ENCODE results near the gene ULK3.

ULK3 gene

GRCh38 chr15:74822233-74822632, 20.7 kb downstream of the ULK3 start:
- DNase-seq (ENCODE audit: low spot score) = no peak

GRCh38 chr15:74821790-74822158, 21.2 kb downstream of the ULK3 start:
- DNase-seq (ENCODE audit: low spot score) = no peak

- DNase-seq (ENCODE audit: low spot score) = no peak
Measured at GRCh38 chr15:74821091-74821789, 21.7 kb downstream of the ULK3 start.

GRCh38 chr15:74820056-74820455, 22.9 kb downstream of the ULK3 start:
- no peak for DNase-seq (ENCODE audit: low spot score)

GRCh38 chr15:74817370-74817737, 25.6 kb downstream of the ULK3 start:
- peak; percentile 43 for DNase-seq (ENCODE audit: low spot score)

- no peak for DNase-seq (ENCODE audit: low spot score)
Measured at GRCh38 chr15:74816624-74817369, 26.2 kb downstream of the ULK3 start.

GRCh38 chr15:74815961-74816360, 27.0 kb downstream of the ULK3 start:
- DNase-seq (ENCODE audit: low spot score) = no peak

- no peak for DNase-seq (ENCODE audit: low spot score)
Measured at GRCh38 chr15:74815121-74815934, 27.6 kb downstream of the ULK3 start.

- no peak for DNase-seq (ENCODE audit: low spot score)
Measured at GRCh38 chr15:74812533-74812932, 30.4 kb downstream of the ULK3 start, which contains the start of gene LMAN1L. TSS of gene LMAN1L (plus strand) at chr15:74812835. CDS start at chr15:74812855, 20 bp downstream.

GRCh38 chr15:74809956-74810355, 33.0 kb downstream of the ULK3 start:
- no peak for DNase-seq (ENCODE audit: low spot score)

GRCh38 chr15:74809242-74809641, 33.7 kb downstream of the ULK3 start:
- no peak for DNase-seq (ENCODE audit: low spot score)

GRCh38 chr15:74808840-74809229, 34.1 kb downstream of the ULK3 start:
- DNase-seq (ENCODE audit: low spot score) = no peak

- DNase-seq (ENCODE audit: low spot score) = no peak
Measured at GRCh38 chr15:74808078-74808839, 34.7 kb downstream of the ULK3 start.

GRCh38 chr15:74807282-74807681, 35.7 kb downstream of the ULK3 start:
- DNase-seq (ENCODE audit: low spot score) = no peak

GRCh38 chr15:74804935-74805334, 38.0 kb downstream of the ULK3 start:
- DNase-seq (ENCODE audit: low spot score) = no peak

- DNase-seq (ENCODE audit: low spot score) = no peak
Measured at GRCh38 chr15:74802862-74803447, 40.0 kb downstream of the ULK3 start.

GRCh38 chr15:74802290-74802689, 40.7 kb downstream of the ULK3 start:
- DNase-seq (ENCODE audit: low spot score) = no peak

- DNase-seq (ENCODE audit: low spot score) = no peak
Measured at GRCh38 chr15:74801311-74801997, 41.5 kb downstream of the ULK3 start.

- no peak for DNase-seq (ENCODE audit: low spot score)
Measured at GRCh38 chr15:74800559-74801094, 42.3 kb downstream of the ULK3 start.

GRCh38 chr15:74799856-74800558, 42.9 kb downstream of the ULK3 start:
- peak; percentile 83 for DNase-seq (ENCODE audit: low spot score)

Measured in Ammon's horn (tissue), 1 donor.